HepG2 (cell line): ENCODE results near the gene STARD13. TPM values are rescaled to one million over a fixed set of nuclear protein-coding genes. Genes with fewer than 3 reads are reported as not detected.

Experiments used
- BORCS8-MEF2B ChIP-seq: sonication (generic); formaldehyde crosslinking; IDR thresholded peaks from 2 replicates; pipeline ENCODE4 v1.8.0; 2022; ENCODE audit warnings: mild to moderate bottlenecking, missing genetic modification reagents
- MBNL3 ChIP-seq: fragments of 250-450 bp; sonication (Bioruptor Pico); conservative IDR thresholded peaks from 2 replicates; pipeline ENCODE4 v1.8.0; 2022; ENCODE audit warnings: mild to moderate bottlenecking, inconsistent platforms
- PAXIP1 ChIP-seq: sonication (generic); formaldehyde crosslinking; conservative IDR thresholded peaks from 2 replicates; pipeline ENCODE4 v1.4.0; 2020; ENCODE audit warnings: mild to moderate bottlenecking, missing genetic modification reagents, moderate library complexity
- ZBTB46 ChIP-seq: sonication (generic); formaldehyde crosslinking; IDR thresholded peaks from 2 replicates; pipeline ENCODE4 v1.4.0; 2020; ENCODE audit warnings: mild to moderate bottlenecking, missing genetic modification reagents, borderline replicate concordance
- ZNF383 ChIP-seq: sonication (generic); formaldehyde crosslinking; IDR thresholded peaks from 2 replicates; pipeline ENCODE4 v1.4.0; 2020; ENCODE audit warnings: missing genetic modification reagents, mild to moderate bottlenecking, borderline replicate concordance
- polyA plus RNA-seq, 8 experiments: library from polyadenylated mRNA; depleted of rRNA in 3 of 8; stranded (reverse) in 7 of 8; unstranded in 1 of 8; fragments of >200 nt; fragmentation: Illumina TruSeq in 4 of 8; extraction: Trizol in 4 of 8; gene quantifications; 2 replicates each; pipeline versions ENCODE4 v1.2.1 to v1.2.3, GENCODE V29; 2011 to 2016; ENCODE audit warnings: low read depth in 4 of 8, missing spikeins in 1 of 8, mixed read lengths in 1 of 8; ENCODE audit not compliant: insufficient read depth in 1 of 8
- total RNA-seq, 5 experiments: library from RNA; depleted of rRNA; stranded (reverse); fragments of >200 nt; fragmentation: Illumina TruSeq; extraction: Trizol; gene quantifications; 2 replicates each; pipeline ENCODE4 v1.2.3, GENCODE V29; 2016; ENCODE audit warnings: low read depth in 1 of 5
- TF ChIP-seq, protein P1 (sequence below): sonication (generic); formaldehyde crosslinking; IDR thresholded peaks from 2 replicates; pipeline ENCODE4 v1.8.1; 2023; ENCODE audit warnings: mild to moderate bottlenecking, inconsistent platforms, moderate library complexity, missing genetic modification reagents, borderline replicate concordance

STARD13 gene
- total and polyA plus RNA-seq, 2 of the 13 experiments (the other 11 are each of a cell fraction or from before 2014, with no cell fraction given), result 12.8 to 14.3 TPM

GRCh38 chr13:33292712-33293111 lies 7.2 kb upstream of the STARD13 start (continued):
- TF ChIP-seq PAXIP1 (CRISPR knock-in tag), result no peak
- no peak for TF ChIP-seq MBNL3
- no peak for TF ChIP-seq ZNF383 (CRISPR knock-in tag)
- no peak for TF ChIP-seq BORCS8-MEF2B (CRISPR knock-in tag)
- TF ChIP-seq, protein P1, sequence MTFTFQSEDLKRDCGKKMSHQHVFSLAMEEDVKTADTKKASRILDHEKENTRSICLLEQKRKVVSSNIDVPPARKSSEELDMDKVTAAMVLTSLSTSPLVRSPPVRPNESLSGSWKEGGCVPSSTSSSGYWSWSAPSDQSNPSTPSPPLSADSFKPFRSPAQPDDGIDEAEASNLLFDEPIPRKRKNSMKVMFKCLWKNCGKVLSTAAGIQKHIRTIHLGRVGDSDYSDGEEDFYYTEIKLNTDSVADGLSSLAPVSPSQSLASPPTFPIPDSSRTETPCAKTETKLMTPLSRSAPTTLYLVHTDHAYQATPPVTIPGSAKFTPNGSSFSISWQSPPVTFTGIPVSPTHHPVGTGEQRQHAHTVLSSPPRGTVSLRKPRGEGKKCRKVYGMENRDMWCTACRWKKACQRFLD (CRISPR knock-in tag), result no peak
- TF ChIP-seq ZBTB46 (CRISPR knock-in tag), result no peak
- TF ChIP-seq, all 625 proteins: peak for 0
